Stimulated activated memory B cell treated with anti-CD40 and anti-IgM and Interleukin-4, amounts not matched to agents 10 μg/mL and 1 μg/mL and 100 μg/mL, for 72 hours (primary cell): ENCODE data around the gene PMAIP1.

Source experiments
- ATAC-seq: fragments of 150-1000 bp; cut with Tn5 transposase; 2 replicates; pipeline ENCODE4 v1.10.0; 2021
- H3K27ac Mint-ChIP-seq: one replicate; pipeline ENCODE4 v1.8.0; 2022; ENCODE audit warnings: mild to moderate bottlenecking, mixed read lengths
- H3K27me3 Mint-ChIP-seq: one replicate; pipeline ENCODE4 v1.8.0; 2022; ENCODE audit warnings: mixed read lengths
- H3K36me3 Mint-ChIP-seq: one replicate; pipeline ENCODE4 v1.8.0; 2022; ENCODE audit warnings: mixed read lengths
- H3K4me1 Mint-ChIP-seq: one replicate; pipeline ENCODE4 v1.8.0; 2022; ENCODE audit warnings: mixed read lengths
- H3K4me3 Mint-ChIP-seq: one replicate; pipeline ENCODE4 v1.8.0; 2022; ENCODE audit warnings: mild to moderate bottlenecking, moderate library complexity, mixed read lengths
- H3K9me3 Mint-ChIP-seq: one replicate; pipeline ENCODE4 v1.8.0; 2022; ENCODE audit warnings: mixed read lengths

PMAIP1 gene

GRCh38 chr18:59950215-59950944 is 50.6 kb downstream of the PMAIP1 start:
- peak; percentile 39 for ATAC-seq
- peak overlapping the region; percentile 23 for H3K27ac Mint-ChIP-seq

GRCh38 chr18:59951591-59951990 is 51.8 kb downstream of the PMAIP1 start:
- Mint-ChIP-seq H3K4me3 (no peak overlapping the region), H3K36me3 (no peaks in the 10 kb centered on the region), H3K9me3 (no peaks in the 10 kb centered on the region), H3K4me1 (peaks cover 41% of the 10 kb centered on the region), H3K27me3 (no peaks in the 10 kb centered on the region), H3K27ac (peak overlapping the region; percentile 44)
- ATAC-seq: no peak

More at GRCh38 chr18:59950215-59950944, 50.6 kb downstream of the PMAIP1 start:
- no peaks in the 10 kb centered on the region for H3K9me3 Mint-ChIP-seq
- no peak overlapping the region for H3K4me3 Mint-ChIP-seq
- no peaks in the 10 kb centered on the region for H3K27me3 Mint-ChIP-seq
- H3K4me1 Mint-ChIP-seq: peaks cover 41% of the 10 kb centered on the region
- H3K36me3 Mint-ChIP-seq: no peaks in the 10 kb centered on the region

DNA sequence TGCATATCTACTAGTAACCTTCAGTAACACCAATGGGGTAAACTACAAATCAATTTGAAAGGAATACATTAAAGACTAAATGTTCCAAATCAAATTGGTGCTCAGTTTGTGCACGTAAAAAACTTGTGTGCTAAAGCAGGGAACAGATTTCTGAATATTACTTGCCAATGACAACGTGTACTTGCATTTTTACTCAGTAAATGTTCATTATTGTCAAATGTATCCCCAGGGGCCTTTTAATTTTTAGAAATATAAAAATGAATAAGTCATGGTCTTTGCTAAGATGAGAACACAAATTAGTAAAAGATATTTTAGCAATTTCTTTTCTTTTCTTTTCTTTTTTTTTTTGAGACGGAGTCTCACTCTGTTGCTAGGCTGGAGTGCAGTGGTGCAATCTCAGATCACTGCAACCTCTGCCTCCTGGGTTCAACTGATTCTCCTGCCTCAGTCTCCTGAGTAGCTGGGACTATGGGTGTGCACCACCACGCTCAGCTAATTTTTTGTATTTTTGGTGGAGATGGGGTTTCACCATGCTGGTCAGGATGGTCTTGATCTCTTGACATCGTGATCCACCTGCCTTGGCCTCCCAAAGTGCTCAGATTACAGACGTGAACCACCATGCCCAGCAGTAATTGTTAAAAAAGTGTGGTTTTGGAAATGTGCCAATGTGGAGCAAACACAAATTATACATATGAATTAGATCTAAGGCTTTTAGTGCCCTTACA is 52.6 kb downstream of the PMAIP1 start:
- Mint-ChIP-seq H3K4me3 (no peak overlapping the region), H3K4me1 (peaks cover 42% of the 10 kb centered on the region), H3K27me3 (no peaks in the 10 kb centered on the region), H3K36me3 (no peaks in the 10 kb centered on the region), H3K9me3 (no peaks in the 10 kb centered on the region), H3K27ac (peak overlapping the region; percentile 95)
- ATAC-seq: no peak
